HUDEP-2 (cell line): ENCODE results near the gene RXFP2.

Experiments
- DNase-seq, 76 experiments: peaks; one replicate each; lab custom pipeline; 2025; ENCODE audit not compliant: unreplicated experiment in 76 of 76; lab: John Stamatoyannopoulos, UW

The RXFP2 gene

GRCh38 chr13:31815361-31816144, 76.2 kb downstream of the RXFP2 start:
- no peak for DNase-seq

GRCh38 chr13:31818236-31818635, 78.9 kb downstream of the RXFP2 start:
- no peak for DNase-seq

- peak in 1 of 76 experiments; percentile 1 for DNase-seq
These were observed 85.6 kb downstream of the RXFP2 start for GRCh38 chr13:31824705-31825517.

GRCh38 chr13:31826521-31826920, 87.2 kb downstream of the RXFP2 start:
- DNase-seq: no peak

GRCh38 chr13:31827707-31828106, 88.4 kb downstream of the RXFP2 start:
- no peak for DNase-seq

- DNase-seq: no peak
These were observed 96.6 kb downstream of the RXFP2 start for GRCh38 chr13:31835932-31836331.

- no peak for DNase-seq
These were observed 103.7 kb downstream of the RXFP2 start for GRCh38 chr13:31843044-31843443.

- DNase-seq: peak in 71 of 76 experiments; percentile 4 to 81 (median 58)
These were observed 107.0 kb downstream of the RXFP2 start for GRCh38 chr13:31846182-31846938.

GRCh38 chr13:31846961-31847752, 107.8 kb downstream of the RXFP2 start:
- DNase-seq: peak in 4 of 76 experiments; percentile 0 to 8 (median 6)

GRCh38 chr13:31848621-31849020, 109.3 kb downstream of the RXFP2 start:
- no peak for DNase-seq

GRCh38 chr13:31849206-31849605, 109.9 kb downstream of the RXFP2 start:
- DNase-seq: no peak

GRCh38 chr13:31850041-31850555, 110.8 kb downstream of the RXFP2 start:
- no peak for DNase-seq

GRCh38 chr13:31851216-31851615, 111.9 kb downstream of the RXFP2 start:
- DNase-seq: no peak
